ENCODE results near the gene BTBD17. TPM values are rescaled to one million over a fixed set of nuclear protein-coding genes. Genes with fewer than 3 reads are reported as not detected.

The BTBD17 gene
- total and polyA plus RNA-seq, 4 donors, result 0.17 TPM; not detected in 3

DNA sequence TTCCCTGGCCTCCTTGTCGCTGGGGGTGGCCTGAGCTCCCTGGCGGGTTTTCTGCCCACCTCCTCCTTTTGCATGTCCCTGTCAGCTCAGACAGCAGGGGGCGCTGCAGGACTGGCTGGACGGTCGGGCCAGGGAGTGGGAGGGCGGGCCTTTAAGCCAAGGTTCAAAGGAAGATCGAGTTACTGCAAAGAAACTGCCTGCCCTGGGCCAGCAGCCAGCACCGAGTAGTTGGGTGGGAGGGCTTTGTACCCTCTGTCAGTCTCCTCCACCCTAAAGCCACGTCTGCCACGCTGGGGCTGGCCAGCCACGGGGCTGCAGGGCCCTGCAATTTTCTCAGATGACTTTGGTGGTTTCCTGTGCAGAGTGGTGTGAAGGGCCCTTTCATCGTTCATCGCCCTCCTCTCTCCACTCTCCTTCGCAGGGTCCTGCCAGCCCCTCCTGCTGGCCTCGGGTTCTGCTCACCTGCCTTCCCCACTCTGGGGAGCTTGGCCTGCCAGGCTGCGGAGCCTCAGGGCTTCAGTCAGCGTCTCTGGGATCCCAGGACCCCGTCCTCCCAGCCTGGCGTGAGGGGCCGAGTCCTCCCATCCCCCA, 17.9 kb upstream of the BTBD17 start:
- ATAC-seq (ENCODE audit: insufficient read depth, low FRiP score) (peak; percentile 86), DNase-seq (peak; percentile 93 to 96 (median 95))
- Histone ChIP-seq H3K9me3 (ENCODE audit: control insufficient read depth in 4 of 4, insufficient read depth in 3 of 4, low read length in 3 of 4) (peaks cover 0 to 2% (median 0%) of the 10 kb centered on the region in 4 donors), H3K27me3 (ENCODE audit: control insufficient read depth in 3 of 3, insufficient read depth in 3 of 3, low read length in 2 of 3) (no peaks in the 10 kb centered on the region), H3K9ac (ENCODE audit: insufficient read depth in 1 of 2, low read length in 2 of 2) (no peak overlapping the region), H3K27ac (ENCODE audit: low read depth in 1 of 2, low read length in 1 of 2) (peak overlapping the region in 1 of 2 donors; percentile 41), H3K36me3 (ENCODE audit: control insufficient read depth in 4 of 4, insufficient read depth in 4 of 4, low read length in 4 of 4) (no peaks in the 10 kb centered on the region), H3K4me3 (no peak overlapping the region), H3K4me1 (ENCODE audit: control insufficient read depth in 5 of 5, insufficient read depth in 5 of 5, low read length in 5 of 5) (peaks cover 0 to 15% (median 0%) of the 10 kb centered on the region in 5 donors)
- 9 to 11% methylated on average over 20 of the region's 20 CpGs for WGBS, 2 donors
- TF ChIP-seq, protein P1, sequence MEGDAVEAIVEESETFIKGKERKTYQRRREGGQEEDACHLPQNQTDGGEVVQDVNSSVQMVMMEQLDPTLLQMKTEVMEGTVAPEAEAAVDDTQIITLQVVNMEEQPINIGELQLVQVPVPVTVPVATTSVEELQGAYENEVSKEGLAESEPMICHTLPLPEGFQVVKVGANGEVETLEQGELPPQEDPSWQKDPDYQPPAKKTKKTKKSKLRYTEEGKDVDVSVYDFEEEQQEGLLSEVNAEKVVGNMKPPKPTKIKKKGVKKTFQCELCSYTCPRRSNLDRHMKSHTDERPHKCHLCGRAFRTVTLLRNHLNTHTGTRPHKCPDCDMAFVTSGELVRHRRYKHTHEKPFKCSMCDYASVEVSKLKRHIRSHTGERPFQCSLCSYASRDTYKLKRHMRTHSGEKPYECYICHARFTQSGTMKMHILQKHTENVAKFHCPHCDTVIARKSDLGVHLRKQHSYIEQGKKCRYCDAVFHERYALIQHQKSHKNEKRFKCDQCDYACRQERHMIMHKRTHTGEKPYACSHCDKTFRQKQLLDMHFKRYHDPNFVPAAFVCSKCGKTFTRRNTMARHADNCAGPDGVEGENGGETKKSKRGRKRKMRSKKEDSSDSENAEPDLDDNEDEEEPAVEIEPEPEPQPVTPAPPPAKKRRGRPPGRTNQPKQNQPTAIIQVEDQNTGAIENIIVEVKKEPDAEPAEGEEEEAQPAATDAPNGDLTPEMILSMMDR (IDR thresholded peaks at IDR 0.05; ENCODE audit: control extremely low read depth, extremely low read depth), result peak; percentile 91

DNA sequence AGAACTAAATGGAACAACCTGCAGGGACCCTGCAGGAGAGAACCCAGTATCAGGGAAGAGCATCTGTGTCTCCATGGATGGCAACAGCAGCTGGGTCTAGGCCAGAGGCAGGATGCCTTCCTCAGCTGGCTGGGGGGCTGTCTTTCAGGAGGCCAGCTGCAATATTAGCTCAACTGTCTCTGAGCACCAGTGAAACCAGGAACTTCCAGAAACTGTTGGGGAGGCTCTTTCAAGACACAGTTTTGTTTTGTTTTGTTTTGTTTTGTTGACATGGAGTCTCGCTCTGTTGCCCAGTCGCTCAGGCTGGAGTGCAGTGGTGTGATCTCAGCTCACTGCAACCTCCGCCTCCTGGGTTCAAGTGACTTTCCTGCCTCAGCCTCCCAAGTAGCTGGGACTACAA, 13.2 kb upstream of the BTBD17 start:
- Histone ChIP-seq H3K27me3 (ENCODE audit: control insufficient read depth in 3 of 3, insufficient read depth in 3 of 3, low read length in 2 of 3) (no peaks in the 10 kb centered on the region), H3K9me3 (ENCODE audit: control insufficient read depth in 4 of 4, insufficient read depth in 3 of 4, low read length in 3 of 4) (no peaks in the 10 kb centered on the region), H3K4me3 (no peak overlapping the region), H3K4me1 (ENCODE audit: control insufficient read depth in 5 of 5, insufficient read depth in 5 of 5, low read length in 5 of 5) (peaks cover 0 to 14% (median 3%) of the 10 kb centered on the region in 5 donors), H3K27ac (ENCODE audit: low read depth in 1 of 2, low read length in 1 of 2) (no peak overlapping the region), H3K9ac (ENCODE audit: insufficient read depth in 1 of 2, low read length in 2 of 2) (no peak overlapping the region), H3K36me3 (ENCODE audit: control insufficient read depth in 4 of 4, insufficient read depth in 4 of 4, low read length in 4 of 4) (no peaks in the 10 kb centered on the region)
- WGBS, 2 donors, result 75 to 78% methylated on average over 3 of the region's 3 CpGs
- DNase-seq (no peak), ATAC-seq (ENCODE audit: insufficient read depth, low FRiP score) (no peak)
- TF ChIP-seq, protein P1 (IDR thresholded peaks at IDR 0.05; ENCODE audit: control extremely low read depth, extremely low read depth), result no peak

DNA sequence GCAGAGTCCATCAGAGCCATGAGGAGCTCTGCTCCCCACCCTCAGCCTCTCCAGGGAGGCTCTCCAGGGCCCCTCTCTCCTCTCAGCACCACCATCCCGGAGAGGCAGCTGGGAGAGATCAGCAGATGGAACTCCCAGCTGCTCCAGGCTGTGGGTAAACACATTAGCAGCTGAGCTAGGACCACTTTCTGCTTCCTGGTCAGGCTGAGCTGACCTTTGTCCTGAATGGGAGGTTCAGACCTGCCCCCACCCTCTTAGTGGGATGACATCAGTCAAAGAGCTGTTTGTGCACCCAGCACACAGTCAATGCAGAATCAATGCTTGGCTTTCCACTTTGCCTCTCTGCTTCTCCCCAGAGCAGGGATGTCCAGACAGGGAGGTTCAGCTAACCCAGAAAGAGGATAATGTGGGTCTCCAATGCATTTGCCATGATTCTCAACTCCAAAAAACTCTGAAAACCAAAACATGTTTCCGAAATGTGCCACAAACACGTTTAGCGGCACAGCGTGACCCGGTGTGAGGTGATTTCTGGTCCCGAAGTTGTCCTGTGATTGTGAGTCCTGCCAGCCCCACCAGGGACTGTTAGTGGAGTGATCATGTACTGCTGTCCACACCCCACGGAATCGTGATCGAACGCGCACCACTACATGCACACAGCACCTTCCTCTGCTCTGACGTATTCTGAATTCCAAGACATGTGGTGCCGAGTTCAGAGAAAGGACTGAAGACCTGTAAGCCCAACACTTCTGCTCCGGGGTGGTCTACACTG, 12.4 kb upstream of the BTBD17 start:
- H3K9me3 ChIP-seq (ENCODE audit: control insufficient read depth in 4 of 4, insufficient read depth in 3 of 4, low read length in 3 of 4), result no peaks in the 10 kb centered on the region
- no peak overlapping the region for H3K4me3 ChIP-seq
- no peak overlapping the region for H3K9ac ChIP-seq (ENCODE audit: insufficient read depth in 1 of 2, low read length in 2 of 2)
- TF ChIP-seq, protein P1 (IDR thresholded peaks at IDR 0.05; ENCODE audit: control extremely low read depth, extremely low read depth), result no peak
- no peaks in the 10 kb centered on the region for H3K36me3 ChIP-seq (ENCODE audit: control insufficient read depth in 4 of 4, insufficient read depth in 4 of 4, low read length in 4 of 4)
- H3K27ac ChIP-seq (ENCODE audit: low read depth in 1 of 2, low read length in 1 of 2), result no peak overlapping the region
- WGBS, 2 donors, result 85 to 90% methylated on average over 15 of the region's 15 CpGs
- no peak for ATAC-seq (ENCODE audit: insufficient read depth, low FRiP score)
- H3K4me1 ChIP-seq (ENCODE audit: control insufficient read depth in 5 of 5, insufficient read depth in 5 of 5, low read length in 5 of 5), result peaks cover 0 to 6% (median 5%) of the 10 kb centered on the region in 5 donors
- DNase-seq, result peak; percentile 58 to 79 (median 64)
- no peaks in the 10 kb centered on the region for H3K27me3 ChIP-seq (ENCODE audit: control insufficient read depth in 3 of 3, insufficient read depth in 3 of 3, low read length in 2 of 3)
